ENCODE measurements around the gene MED12L.
A peak's percentile ranks its signal among the peaks of the same experiment; 100 is the strongest.

The MED12L gene

DNA sequence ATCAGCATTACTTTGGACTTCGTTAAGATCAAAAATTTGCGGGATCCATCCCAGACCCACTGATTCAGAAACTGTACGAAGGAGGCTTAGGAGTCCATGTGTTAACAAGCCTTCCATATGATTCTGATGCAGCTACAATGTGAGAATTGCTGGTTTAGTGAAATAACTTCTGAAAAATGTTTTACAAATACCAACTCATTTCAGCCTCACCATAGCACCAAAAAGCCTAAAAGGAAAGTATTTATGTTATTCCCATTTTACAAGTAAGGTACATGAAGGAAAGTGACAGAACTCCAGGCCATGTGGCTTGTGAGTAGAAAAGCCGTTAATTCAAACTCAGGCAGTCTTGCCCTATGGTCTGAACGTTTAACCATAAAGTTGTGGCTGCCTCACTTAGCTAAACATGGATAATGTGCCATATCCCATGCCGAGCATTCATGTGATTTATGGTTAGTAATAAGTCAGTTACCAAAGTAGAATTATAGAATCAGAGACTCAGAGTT lies 376.9 kb downstream of the MED12L start:
- no peak for DNase-seq (ENCODE audit: low spot score)

- DNase-seq (ENCODE audit: low spot score), result no peak
Measured at GRCh38 chr3:151462991-151463390, 377.5 kb downstream of the MED12L start.

DNA sequence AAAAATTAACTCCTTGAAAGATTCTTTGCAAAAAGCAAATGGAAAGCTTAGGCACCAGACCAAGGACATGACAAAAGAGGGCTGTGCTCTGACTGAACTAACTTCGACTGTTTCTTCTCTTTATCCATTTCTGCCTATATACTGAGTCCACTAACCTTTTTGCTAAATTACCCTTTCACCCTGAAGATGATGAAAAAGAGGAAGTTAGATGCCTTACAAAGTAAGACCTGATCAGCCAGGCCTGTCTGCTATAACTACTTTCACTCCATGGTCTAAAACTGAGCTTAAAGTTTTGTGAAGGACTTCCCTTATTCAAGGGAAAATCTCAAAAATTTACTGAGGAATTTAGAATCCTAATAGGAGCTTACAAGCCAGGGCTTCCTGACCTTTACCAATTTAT lies 381.6 kb downstream of the MED12L start:
- no peak for DNase-seq (ENCODE audit: low spot score)

DNA sequence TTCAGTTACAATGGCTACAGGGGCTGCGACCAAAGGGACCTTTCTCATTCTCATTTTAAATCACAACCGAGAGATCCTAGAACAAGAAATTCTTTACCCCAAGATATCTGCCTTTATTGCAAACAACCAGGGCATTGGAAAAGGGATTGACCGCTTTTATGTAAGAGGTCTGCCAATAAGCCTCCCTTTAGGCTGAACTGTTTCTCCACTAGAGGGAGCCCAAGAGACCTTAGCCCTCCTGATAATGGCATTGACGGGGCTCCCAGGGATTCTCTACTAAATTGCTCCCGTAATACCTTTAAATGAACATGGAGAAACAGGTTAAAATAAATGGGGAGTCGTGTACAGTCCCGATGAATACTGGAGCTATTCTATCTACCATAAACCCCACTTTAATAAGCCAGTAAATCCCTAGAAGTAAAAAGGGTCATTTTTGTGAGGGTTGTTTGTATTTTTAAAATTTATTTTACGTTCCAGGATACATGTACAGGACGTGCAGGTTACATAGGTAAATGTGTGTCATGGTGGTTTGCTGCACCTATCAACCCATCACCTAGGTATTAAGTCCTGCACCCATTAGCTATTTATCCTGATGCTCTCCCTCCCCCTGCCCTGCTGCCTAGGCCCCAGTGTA lies 382.9 kb downstream of the MED12L start:
- DNase-seq (ENCODE audit: low spot score), result peak; percentile 59

- no peak for DNase-seq (ENCODE audit: low spot score)
Measured at GRCh38 chr3:151476344-151477018, 391.0 kb downstream of the MED12L start.

DNA sequence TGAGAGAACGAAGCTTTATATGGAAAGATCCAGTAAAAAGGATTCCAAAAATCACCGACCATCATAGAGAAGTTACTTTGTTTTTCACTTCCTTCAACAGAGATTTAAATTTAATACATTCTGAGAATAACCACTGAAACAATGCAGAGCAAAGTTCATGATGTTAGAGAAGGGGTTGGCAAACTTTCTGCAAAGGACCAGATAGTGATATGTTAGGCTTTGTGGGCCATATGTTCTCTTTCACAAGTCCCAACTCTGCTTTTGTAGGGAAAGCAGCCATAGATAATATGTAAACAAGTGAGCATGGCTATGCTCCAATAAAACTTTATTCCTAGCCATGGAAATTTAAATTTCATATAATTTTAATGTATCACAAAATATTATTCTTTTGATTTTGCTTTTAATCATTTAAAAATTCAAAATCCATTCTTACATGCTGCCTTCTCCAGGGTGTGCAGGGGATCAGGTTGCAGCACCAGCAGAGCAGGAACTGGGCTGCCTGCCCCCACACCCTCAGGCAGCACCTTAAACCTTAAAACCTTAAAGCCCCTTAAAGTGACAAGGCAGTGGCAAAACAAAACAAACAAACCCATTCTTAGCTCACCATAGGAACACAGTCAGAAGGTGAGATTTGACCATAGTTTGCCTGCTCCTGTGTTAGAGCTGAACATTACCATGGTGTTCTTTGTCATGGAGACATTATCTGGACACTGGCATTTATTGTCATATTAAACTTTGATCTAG lies 392.3 kb downstream of the MED12L start:
- DNase-seq (ENCODE audit: low spot score), result no peak

- DNase-seq (ENCODE audit: low spot score), result no peak
Measured at GRCh38 chr3:151478335-151478697, 392.9 kb downstream of the MED12L start.

- no peak for DNase-seq (ENCODE audit: low spot score)
Measured at GRCh38 chr3:151479452-151479851, 394.0 kb downstream of the MED12L start.

DNA sequence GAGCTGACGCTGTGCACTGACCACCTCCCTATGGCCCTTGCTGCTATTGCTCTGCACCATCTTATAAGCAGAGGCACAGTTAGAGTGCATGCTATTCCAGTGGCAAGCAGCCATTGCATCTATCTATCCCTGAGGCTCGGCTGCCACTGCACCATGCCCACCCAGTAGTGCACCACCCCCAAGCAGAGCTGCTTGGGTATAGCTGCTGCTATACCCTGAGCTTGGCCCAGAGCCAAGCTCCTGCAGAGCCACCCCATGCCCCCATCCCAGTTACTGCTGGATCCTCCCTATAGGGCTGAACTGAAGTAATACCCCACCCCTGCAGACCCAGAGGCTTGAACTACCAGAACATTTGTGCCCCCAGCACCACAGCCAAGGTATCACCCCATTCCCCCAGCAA lies 395.0 kb downstream of the MED12L start:
- DNase-seq (ENCODE audit: low spot score), result no peak

GRCh38 chr3:151483488-151483887 lies 398.0 kb downstream of the MED12L start:
- DNase-seq (ENCODE audit: low spot score), result no peak

DNA sequence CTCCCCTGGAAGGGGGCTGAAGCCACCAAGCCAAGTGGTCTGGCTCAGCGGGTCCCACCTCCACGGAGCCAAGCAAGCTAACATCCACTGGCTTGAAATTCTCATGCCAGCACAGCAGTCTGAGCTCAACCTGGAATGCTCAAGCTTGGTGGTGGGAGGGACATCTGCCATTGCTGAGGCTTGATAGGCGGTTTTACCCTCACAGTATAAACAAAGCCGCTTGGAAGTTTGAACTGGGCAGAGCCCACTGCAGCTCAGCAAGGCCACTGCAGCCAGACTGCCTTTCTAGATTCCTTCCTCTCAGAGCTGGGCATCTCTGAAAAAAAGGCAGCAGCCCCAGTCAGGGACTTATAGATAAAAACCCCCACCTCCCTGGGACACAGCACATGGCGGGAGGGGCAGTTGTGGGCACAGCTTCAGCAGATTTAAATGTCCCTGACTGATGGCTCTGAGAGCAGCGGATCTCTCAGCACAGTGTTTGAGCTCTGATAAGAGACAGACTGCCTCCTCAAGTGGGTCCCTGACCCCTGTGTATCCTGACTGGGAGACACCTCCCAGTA lies 398.6 kb downstream of the MED12L start:
- DNase-seq (ENCODE audit: low spot score), result no peak

Data from AG08396 (cell line).